OCI-LY7 (cell line): ENCODE data around the gene ITGB1. TPM values are rescaled to one million over a fixed set of nuclear protein-coding genes. Genes with fewer than 3 reads are reported as not detected.

Source experiments
- BruUV-seq: library from RNA; stranded (reverse); fragments of 400-500 nt; replicated peaks from 2 replicates; lab custom pipeline; 2021; lab: Mats Ljungman, UMichigan
- CTCF ChIA-PET: fragments of 300-600 bp; sonication (Branson Sonifier 250); formaldehyde crosslinking; loops from one replicate; lab custom pipeline; 2022; ENCODE audit warnings: antibody characterized with exemption; ENCODE audit not compliant: unreplicated experiment; lab: Charles Lee
- POLR2A ChIA-PET: fragments of 300-600 bp; sonication (Branson Sonifier 250); formaldehyde crosslinking; loops from one replicate; lab custom pipeline; 2022; ENCODE audit warnings: antibody characterized with exemption; lab: Charles Lee
- DNase-seq: peaks from one replicate; pipeline ENCODE4 v3.0.0-alpha.2; 2015; ENCODE audit warnings: low spot score
- H2AFZ ChIP-seq: fragments of 200-600 bp; sonication (generic), shearing (Covaris generic); 2 replicates; pipeline ENCODE4 v1.6.1; 2014; ENCODE audit warnings: mild to moderate bottlenecking, antibody characterized with exemption, low read length, moderate library complexity
- H3K27ac ChIP-seq: fragments of 200-600 bp; sonication (generic); 2 replicates; pipeline ENCODE4 v1.5.1; 2014; ENCODE audit warnings: mixed run types, low read depth, mild to moderate bottlenecking, moderate library complexity, low read length, inconsistent platforms; ENCODE audit not compliant: poor library complexity, severe bottlenecking
- H3K36me3 ChIP-seq: fragments of 200-600 bp; sonication (generic); 2 replicates; pipeline ENCODE4 v1.6.1; 2014; ENCODE audit warnings: mild to moderate bottlenecking, antibody characterized with exemption, low read length, moderate library complexity, mixed read lengths; ENCODE audit not compliant: insufficient read depth
- H3K4me1 ChIP-seq: fragments of 200-600 bp; sonication (generic); 2 replicates; pipeline ENCODE4 v1.5.1; 2014; ENCODE audit warnings: mild to moderate bottlenecking, low read length; ENCODE audit not compliant: insufficient read depth, poor library complexity, severe bottlenecking
- H3K4me2 ChIP-seq: fragments of 200-600 bp; sonication (generic); 2 replicates; pipeline ENCODE4 v1.6.1; 2014; ENCODE audit warnings: mild to moderate bottlenecking, low read length
- H3K4me3 ChIP-seq: fragments of 200-600 bp; sonication (generic); 2 replicates; pipeline ENCODE4 v1.5.1; 2014; ENCODE audit warnings: mild to moderate bottlenecking, low read depth, low read length; ENCODE audit not compliant: poor library complexity, severe bottlenecking
- H3K79me2 ChIP-seq: fragments of 200-600 bp; sonication (generic); 2 replicates; pipeline ENCODE4 v1.6.1; 2016; ENCODE audit warnings: low read depth, mild to moderate bottlenecking, low read length, moderate library complexity, mixed read lengths; ENCODE audit not compliant: insufficient read depth
- H3K9me2 ChIP-seq: fragments of 200-600 bp; sonication (generic); 2 replicates; pipeline ENCODE4 v1.6.1; 2016; ENCODE audit warnings: mild to moderate bottlenecking, low read length, mixed read lengths; ENCODE audit not compliant: insufficient read depth
- H3K9me3 ChIP-seq: fragments of 200-600 bp; sonication (generic); 2 replicates; pipeline ENCODE4 v1.6.1; 2014; ENCODE audit warnings: mild to moderate bottlenecking, mixed run types, low read length, mixed read lengths
- H4K20me1 ChIP-seq: fragments of 200-600 bp; sonication (generic); 2 replicates; pipeline ENCODE4 v1.6.1; 2014; ENCODE audit warnings: mild to moderate bottlenecking, antibody characterized with exemption, low read length, moderate library complexity, mixed read lengths; ENCODE audit not compliant: insufficient read depth
- CTCF ChIP-seq: fragments of 200-600 bp; sonication (generic); conservative IDR thresholded peaks from 2 replicates; pipeline ENCODE4 v1.5.1; 2014; ENCODE audit warnings: mild to moderate bottlenecking, antibody characterized with exemption, low read length, moderate library complexity, mixed read lengths
- EZH2phosphoT487 ChIP-seq: fragments of 200-600 bp; sonication (generic); IDR thresholded peaks from 2 replicates; pipeline ENCODE4 v1.6.1; 2018; ENCODE audit warnings: low read depth, borderline replicate concordance, mild to moderate bottlenecking, mixed run types, antibody characterized with exemption, low read length, moderate library complexity, mixed read lengths
- intact Hi-C: fragments of 100-400 bp; cut with micrococcal nuclease; formaldehyde crosslinking; loops from one replicate; pipeline ENCODE4 v1.10.0; 2022; ENCODE audit not compliant: unreplicated experiment
- total RNA-seq, 2 experiments: library from RNA; depleted of rRNA in 1 of 2; stranded (reverse); fragments of >200 nt in 1 of 2; shearing (Covaris generic) in 1 of 2; gene quantifications; 2 replicates each; pipeline ENCODE4 v1.2.3, GENCODE V29; 2014 to 2022

ITGB1 gene
- total RNA-seq, 2 experiments from 2014 or later, result 165 to 167 TPM

GRCh38 chr10:32931593-32931992, 26.4 kb downstream of the ITGB1 start:
- CTCF ChIA-PET, result no interaction called here
- H3K4me1 ChIP-seq, result peaks cover 8% of the 10 kb centered on the region
- H3K36me3 ChIP-seq, result peaks cover 97% of the 10 kb centered on the region
- no peak overlapping the region for H3K27ac ChIP-seq
- no peak overlapping the region for H3K4me3 ChIP-seq
- no peak overlapping the region for H2AFZ ChIP-seq
- no peaks in the 10 kb centered on the region for H3K9me2 ChIP-seq
- DNase-seq, result no peak
- H3K4me2 ChIP-seq, result no peak overlapping the region
- H3K9me3 ChIP-seq, result peaks cover 10% of the 10 kb centered on the region; the same call in 1 of the 2 replicates
- intact Hi-C loops, result no loop called here
- TF ChIP-seq EZH2phosphoT487, result no peak
- TF ChIP-seq CTCF, result no peak
- H3K79me2 ChIP-seq, result peaks cover 86% of the 10 kb centered on the region
- peaks cover 11% of the 10 kb centered on the region; the same call in 1 of the 2 replicates for H4K20me1 ChIP-seq
- BruUV-seq, result no TSS peak
- POLR2A ChIA-PET, result interaction anchor here (0.6 to 2.4 kb wide), 7 partner anchors 10 to 101 kb away, joined by 3 to 9 read pairs (median 4); no protein-coding TSS in a partner anchor

DNA sequence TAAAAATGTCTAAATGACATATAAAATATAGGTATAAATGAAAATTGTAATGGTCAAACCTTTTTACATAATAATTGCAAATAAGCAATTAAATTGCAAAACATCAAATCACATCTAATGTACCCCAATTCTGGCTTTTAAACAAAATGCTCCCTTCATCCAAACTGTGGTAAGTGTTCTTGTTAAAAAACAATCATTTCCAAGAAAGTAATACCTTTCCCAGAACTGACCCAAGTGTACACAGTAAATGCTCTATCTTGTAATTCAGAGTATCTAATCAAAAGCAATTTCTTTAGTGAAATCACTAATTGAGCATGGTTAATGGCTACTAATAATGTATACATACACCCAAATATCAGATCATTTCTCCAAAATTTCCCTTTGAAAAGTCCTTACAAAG, 28.0 kb downstream of the ITGB1 start:
- no TSS peak for BruUV-seq
- no peak overlapping the region for H2AFZ ChIP-seq
- peaks cover 8% of the 10 kb centered on the region for H3K4me1 ChIP-seq
- DNase-seq, result no peak
- CTCF ChIA-PET, result no interaction called here
- POLR2A ChIA-PET, result interaction anchor here (0.7 to 2.4 kb wide), 4 partner anchors 25 to 658 kb away, joined by 3 to 6 read pairs (median 4); no protein-coding TSS in a partner anchor
- no peaks in the 10 kb centered on the region for H3K9me2 ChIP-seq
- H3K4me3 ChIP-seq, result no peak overlapping the region
- no peak overlapping the region for H3K4me2 ChIP-seq
- peaks cover 98% of the 10 kb centered on the region for H3K36me3 ChIP-seq
- H3K27ac ChIP-seq, result no peak overlapping the region
- intact Hi-C loops, result no loop called here
- H3K79me2 ChIP-seq, result peaks cover 75% of the 10 kb centered on the region
- peaks cover 11% of the 10 kb centered on the region; the same call in 1 of the 2 replicates for H3K9me3 ChIP-seq
- H4K20me1 ChIP-seq, result peaks cover 11% of the 10 kb centered on the region; the same call in 1 of the 2 replicates
- no peak for TF ChIP-seq CTCF
- no peak for TF ChIP-seq EZH2phosphoT487

DNA sequence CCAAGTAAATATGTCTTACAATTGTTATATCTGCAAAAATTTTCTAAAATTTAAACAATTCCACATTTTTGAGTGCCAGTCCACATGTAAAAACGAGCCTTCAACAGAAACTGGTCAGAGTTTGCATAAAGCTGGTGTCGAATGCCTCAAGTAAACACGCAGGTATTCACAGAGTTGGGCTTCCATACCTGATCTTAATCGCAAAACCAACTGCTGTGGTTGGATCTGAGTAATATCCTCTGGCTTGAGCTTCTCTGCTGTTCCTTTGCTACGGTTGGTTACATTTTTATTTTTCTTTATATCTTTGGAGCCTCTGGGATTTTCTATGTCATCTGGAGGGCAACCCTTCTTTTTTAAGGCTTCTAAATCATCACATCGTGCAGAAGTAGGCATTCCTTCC, 28.4 kb downstream of the ITGB1 start:
- H4K20me1 ChIP-seq, result peaks cover 11% of the 10 kb centered on the region; the same call in 1 of the 2 replicates
- peaks cover 8% of the 10 kb centered on the region for H3K4me1 ChIP-seq
- no peak overlapping the region for H3K4me2 ChIP-seq
- no peak overlapping the region for H2AFZ ChIP-seq
- ChIA-PET CTCF (no interaction called here), POLR2A (interaction anchor here (1.1 kb wide), 1 partner anchor 66 kb away, joined by 4 read pairs; no protein-coding TSS in a partner anchor)
- H3K79me2 ChIP-seq, result peaks cover 72% of the 10 kb centered on the region
- no peak overlapping the region for H3K4me3 ChIP-seq
- no TSS peak for BruUV-seq
- intact Hi-C loops, result loop anchor here (10.0 kb wide), 1 partner anchor 475 kb away; no protein-coding TSS in a partner anchor
- H3K27ac ChIP-seq, result no peak overlapping the region
- DNase-seq, result no peak
- peaks cover 11% of the 10 kb centered on the region; the same call in 1 of the 2 replicates for H3K9me3 ChIP-seq
- no peaks in the 10 kb centered on the region for H3K9me2 ChIP-seq
- TF ChIP-seq CTCF, result no peak
- no peak for TF ChIP-seq EZH2phosphoT487
- peaks cover 98% of the 10 kb centered on the region for H3K36me3 ChIP-seq
